Activated CD8-positive, alpha-beta memory T cell treated with anti-CD3 and anti-CD28 coated beads for 36 hours (primary cell): ENCODE data around the gene UTS2. TPM values are rescaled to one million over a fixed set of nuclear protein-coding genes. Genes with fewer than 3 reads are reported as not detected.

ENCODE experiments used
- CTCF ChIA-PET: fragments of 350-600 bp; sonication (Branson Sonifier 250); formaldehyde crosslinking; loops from one replicate; lab custom pipeline; 2021; ENCODE audit warnings: antibody characterized with exemption; lab: Charles Lee
- POLR2A ChIA-PET: fragments of 350-600 bp; sonication (Branson Sonifier 250); formaldehyde crosslinking; loops from one replicate; lab custom pipeline; 2021; ENCODE audit warnings: antibody characterized with exemption; lab: Charles Lee
- total RNA-seq, 2 experiments: library from RNA; stranded (reverse); gene quantifications; one replicate each; pipeline ENCODE4 v1.2.3, GENCODE V29; 2021

Gene UTS2
- total RNA-seq, 2 experiments from 2014 or later: not detected

DNA sequence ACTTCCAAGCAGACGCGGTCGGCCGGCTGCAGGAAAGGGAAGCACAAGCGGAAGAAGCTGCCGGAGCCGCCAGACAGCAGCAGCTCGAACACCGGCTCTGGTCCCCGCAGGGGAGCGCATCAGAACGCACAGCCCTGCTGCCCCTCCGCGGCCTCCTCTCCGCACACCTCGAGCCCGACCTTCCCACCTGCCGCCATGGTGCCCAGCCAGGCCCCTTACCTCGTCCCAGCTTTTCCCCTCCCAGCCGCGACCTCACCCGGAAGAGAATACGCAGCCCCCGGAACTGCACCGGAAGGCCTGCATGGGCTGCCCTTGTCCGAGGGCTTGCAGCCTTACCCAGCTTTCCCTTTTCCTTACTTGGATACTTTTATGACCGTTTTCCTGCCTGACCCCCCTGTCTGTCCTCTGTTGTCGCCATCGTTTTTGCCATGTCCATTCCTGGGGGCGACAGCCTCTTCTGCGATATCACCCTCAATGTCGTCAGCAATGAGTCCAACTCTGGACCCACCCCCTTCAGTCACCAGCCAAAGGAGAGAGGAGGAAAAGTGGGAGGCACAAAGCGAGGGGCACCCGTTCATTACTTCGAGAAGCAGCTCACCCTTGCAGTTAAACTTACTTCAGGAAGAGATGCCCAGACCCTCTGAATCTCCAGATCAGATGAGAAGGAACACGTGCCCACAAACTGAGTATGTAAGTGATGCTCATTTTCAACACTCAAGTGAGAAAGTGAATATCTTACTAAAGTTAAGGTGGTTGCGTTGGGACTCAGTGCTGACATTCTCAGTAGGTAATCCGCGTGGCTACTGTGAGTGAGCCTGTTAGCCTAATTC lies 25.5 kb downstream of the UTS2 start:
- ChIA-PET CTCF (interaction anchor here (0.7 kb wide), 1 partner anchor 100 kb away, joined by 3 read pairs; no protein-coding TSS in a partner anchor), POLR2A (interaction anchor here (1.1 kb wide), 1 partner anchor 135 kb away, joined by 3 read pairs; no protein-coding TSS in a partner anchor)

DNA sequence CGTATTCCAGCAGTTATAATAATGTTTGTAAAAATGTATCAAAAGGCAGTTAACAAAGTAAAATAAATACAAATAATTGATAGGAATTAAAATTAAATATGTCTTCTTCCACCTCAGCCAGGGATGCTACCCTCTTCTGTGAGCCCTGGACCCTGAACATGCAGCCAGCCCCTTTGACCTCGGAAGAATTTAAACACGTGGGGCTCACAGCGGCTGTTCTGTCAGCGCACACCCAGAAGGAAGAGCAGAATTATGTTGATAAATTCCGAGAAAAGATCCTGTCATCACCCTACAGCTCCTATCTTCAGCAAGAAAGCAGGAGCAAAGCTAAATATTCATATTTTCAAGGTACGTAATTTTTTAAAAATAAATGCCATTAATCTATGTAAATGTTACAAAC lies 26.5 kb downstream of the UTS2 start:
- CTCF ChIA-PET: interaction anchor here (0.7 kb wide), 1 partner anchor 99 kb away, joined by 3 read pairs; no protein-coding TSS in a partner anchor
- POLR2A ChIA-PET: no interaction called here

DNA sequence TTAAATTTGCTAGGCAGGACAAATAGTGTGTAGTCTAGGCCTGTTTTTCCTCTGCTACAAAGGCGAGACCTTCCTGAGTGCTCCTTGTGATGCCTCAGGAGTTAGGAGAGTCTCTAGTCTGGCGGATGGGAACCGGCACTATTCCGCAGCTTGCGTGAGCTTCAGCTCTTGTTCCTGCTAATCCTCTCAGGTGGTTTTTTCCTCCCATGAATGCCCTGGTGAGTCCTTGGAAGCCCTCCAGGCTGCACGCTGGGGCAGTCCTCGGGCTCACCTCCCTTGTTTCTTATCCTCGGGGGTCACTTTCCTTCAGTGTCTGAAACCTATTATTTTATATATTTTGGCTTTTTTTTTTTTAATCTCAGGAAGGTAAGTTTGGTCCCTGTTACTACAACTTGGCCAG lies 28.2 kb downstream of the UTS2 start:
- ChIA-PET POLR2A (interaction anchor here (0.5 kb wide), 1 partner anchor 71 kb away, joined by 4 read pairs; no protein-coding TSS in a partner anchor), CTCF (no interaction called here)

DNA sequence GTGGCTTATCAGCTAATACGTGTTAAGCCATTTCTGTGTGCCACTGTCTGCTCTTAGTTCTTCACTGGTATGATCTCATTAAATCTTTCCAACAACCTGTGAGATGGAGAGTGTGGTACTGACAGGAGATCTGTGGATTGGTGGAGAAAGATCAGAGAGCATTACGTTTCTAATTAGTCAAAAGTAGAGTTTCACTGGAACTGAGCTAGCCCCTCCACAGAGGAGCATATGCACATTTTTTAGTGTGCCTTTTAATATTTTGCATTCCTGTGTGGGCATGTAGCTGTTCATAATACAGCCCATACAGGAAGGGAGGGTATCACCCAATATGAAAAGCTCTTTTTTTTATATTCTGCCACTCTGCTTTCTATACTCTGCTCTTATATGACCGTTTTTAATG lies 31.6 kb downstream of the UTS2 start:
- ChIA-PET POLR2A (no interaction called here), CTCF (interaction anchor here (0.6 kb wide), 1 partner anchor 687 kb away, joined by 5 read pairs; no protein-coding TSS in a partner anchor)

DNA sequence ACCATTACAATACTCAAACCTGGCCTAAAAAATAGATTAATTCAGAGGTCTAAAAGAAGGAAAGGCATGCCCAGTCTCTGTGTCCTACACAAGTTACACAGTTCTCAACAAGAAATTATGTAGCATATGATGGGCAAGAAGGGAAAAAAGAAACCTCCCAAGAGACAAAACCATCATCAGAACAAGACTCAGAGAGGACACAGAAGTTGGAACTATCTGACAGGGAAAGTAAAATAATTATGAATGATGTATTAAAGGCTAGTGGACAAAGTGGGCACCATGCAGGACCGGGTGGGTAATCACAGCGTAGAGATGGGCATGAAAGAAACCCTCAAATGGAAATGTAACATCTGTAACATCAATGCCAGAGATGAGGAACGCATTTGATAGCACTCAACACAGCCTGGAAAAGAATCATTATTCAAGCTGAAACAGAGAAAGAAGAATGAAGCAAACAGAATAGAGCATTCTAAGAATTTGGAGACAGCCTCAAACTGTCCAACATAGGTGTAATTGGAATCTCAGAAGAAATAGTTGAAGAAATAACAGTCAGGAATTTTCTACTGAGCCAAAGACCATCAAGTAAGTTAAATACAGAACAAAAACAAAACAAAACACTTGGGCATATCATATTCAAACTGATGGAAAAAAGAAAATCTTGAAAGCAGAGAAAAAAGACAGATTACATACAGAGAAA lies 39.0 kb downstream of the UTS2 start:
- CTCF ChIA-PET: no interaction called here
- POLR2A ChIA-PET: no interaction called here

DNA sequence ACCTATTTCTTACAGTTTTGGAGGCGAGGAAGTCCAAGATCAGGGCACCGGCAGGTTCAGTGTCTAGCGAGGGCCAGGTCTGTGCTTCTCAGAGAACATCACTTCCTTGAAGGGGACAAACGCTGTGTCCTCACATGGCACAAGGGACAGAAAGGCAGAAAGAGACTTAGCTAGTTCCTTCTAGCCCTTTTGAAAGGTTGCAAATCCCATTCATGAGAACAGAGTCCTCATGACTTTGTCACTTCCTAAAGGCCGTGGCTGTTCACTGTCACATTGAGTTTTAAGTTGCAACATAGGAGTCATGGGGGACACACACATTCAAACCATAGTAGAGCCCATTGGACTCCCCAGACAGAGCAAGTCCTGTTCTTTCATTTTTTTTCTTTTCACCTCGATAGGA lies 41.4 kb downstream of the UTS2 start:
- CTCF ChIA-PET: no interaction called here
- POLR2A ChIA-PET: no interaction called here

DNA sequence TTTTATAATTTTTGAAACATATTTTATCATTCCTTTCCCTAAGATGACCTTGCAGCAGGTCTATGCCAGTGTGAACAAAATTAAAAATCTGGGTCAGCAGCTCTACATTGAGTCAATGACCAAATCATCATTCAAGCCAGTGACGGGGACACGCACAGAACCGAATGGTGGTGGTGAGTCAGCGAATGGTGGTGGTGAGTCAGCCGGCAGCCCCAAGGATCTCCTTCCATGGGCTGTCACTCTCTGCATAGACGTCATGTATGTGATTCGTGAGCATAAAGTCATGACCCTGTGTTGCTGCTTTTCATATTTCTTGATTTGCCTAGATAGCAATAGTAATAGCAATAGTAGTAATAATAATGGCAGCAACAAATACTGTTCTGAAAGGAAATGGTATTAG lies 42.5 kb downstream of the UTS2 start:
- ChIA-PET CTCF (no interaction called here), POLR2A (no interaction called here)

DNA sequence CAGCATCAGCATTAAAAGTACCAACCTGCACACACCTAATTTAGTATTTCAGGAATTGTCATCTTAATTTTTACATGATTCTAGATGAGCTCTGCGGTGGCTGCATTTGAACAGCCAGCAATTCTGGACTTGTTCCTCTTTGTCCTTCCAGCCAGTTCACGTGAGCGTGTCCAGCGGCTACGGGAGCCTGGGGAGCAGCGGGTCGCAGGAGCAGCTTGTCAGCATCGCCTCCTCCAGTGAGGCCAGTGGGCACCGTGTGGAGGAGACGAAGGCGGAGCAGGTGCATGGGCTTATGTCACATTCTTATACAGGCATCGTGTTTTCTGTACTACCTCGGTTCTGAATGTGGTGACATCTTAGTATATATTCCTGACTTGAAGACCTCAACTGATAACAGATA lies 43.1 kb downstream of the UTS2 start:
- CTCF ChIA-PET: no interaction called here

DNA sequence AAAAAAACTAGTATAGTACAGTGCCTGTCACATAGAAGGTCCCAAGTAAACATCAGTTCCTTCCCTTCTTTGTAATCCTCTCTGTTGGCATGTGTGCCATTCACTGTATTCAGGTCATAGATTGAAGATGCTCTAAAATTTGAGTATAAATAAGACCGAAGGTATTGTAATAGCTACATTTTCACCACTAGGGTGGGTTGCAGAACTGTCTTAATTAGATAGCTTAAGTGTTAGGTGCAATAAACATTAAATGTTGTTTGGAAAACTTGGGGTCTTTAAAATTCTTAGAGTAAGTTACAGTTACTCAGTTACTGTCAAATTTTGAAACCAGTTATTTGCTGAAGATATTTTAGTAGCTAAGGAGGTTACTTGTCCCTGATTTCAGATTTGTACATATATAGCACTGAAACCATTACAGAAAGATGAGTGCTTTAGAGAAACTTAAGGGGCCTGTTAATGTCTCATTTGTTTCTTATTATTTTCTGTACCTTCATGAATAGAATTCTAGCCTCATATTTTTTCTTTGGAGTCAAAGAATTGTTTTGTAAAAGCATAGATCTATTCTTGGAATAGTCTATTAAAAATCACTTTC lies 44.5 kb downstream of the UTS2 start:
- ChIA-PET POLR2A (interaction anchor here (0.7 kb wide), 2 partner anchors 15 to 42 kb away, joined by 3 to 4 read pairs; no protein-coding TSS in a partner anchor), CTCF (interaction anchor here (0.7 to 0.8 kb wide), 2 partner anchors 23 to 205 kb away, joined by 4 to 5 read pairs; no protein-coding TSS in a partner anchor)

More for the DNA sequence above, 43.1 kb downstream of the UTS2 start:
- POLR2A ChIA-PET: no interaction called here

DNA sequence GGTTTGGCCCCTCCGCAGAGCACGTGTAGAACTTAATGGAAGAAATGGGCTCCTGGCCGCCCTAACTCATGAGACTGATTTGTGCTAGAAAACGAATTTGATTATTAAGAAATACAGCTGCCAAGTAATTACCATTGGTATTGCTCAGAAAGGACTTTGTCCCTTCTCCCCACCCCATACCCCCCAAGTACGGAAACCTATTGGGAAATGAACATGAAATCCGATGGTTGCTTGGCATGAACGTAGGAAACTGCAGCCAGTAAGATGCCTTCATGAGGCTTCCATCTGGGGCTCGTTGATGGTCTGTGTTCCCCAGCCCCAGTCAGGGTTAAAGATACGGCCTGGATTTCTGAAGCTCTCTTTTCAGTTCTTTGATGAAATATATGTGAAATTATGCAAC lies 47.4 kb downstream of the UTS2 start:
- CTCF ChIA-PET: interaction anchor here (0.7 kb wide), 1 partner anchor 136 kb away, joined by 3 read pairs; no protein-coding TSS in a partner anchor
- POLR2A ChIA-PET: no interaction called here

Other genes with a start within 250 kb of the UTS2 start
- 10 to 100 TPM; 22.8 to 25.0 TPM for gene VAMP3, start 81.8 kb downstream of the UTS2 start, total RNA-seq
- gene PER3, start 68.8 kb downstream of the UTS2 start, total RNA-seq: 1 to 10 TPM; 4.0 to 4.4 TPM
- gene TNFRSF9, start 87.8 kb upstream of the UTS2 start, total RNA-seq: 100 to 1,000 TPM; 263 to 270 TPM
- 100 to 1,000 TPM; 605 to 606 TPM for gene PARK7, start 108.6 kb upstream of the UTS2 start, total RNA-seq
- 1 to 10 TPM; 3.1 to 3.2 TPM for gene ERRFI1, start 173.2 kb upstream of the UTS2 start, total RNA-seq